ENCODE measurements around the gene NAV2.

Gene NAV2

DNA sequence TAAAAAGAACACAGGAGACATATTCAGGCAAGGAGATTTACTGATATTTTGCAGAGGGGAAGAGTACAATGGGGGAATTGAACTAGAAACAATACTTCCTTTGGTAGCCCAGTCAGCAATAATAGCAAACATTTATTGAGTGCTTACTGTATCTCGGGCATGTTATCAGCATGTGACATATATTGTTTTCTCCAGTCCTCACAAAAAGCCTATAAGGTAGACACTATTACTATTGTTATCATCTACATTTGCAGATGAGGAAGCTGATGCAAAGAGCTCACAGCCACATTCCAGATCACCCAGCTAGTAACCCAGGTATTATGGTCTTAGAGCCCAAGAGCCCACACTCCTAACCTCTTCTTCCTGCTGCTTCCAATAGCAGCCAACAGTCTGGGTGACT, 27.9 kb downstream of the NAV2 start:
- no peak for DNase-seq (ENCODE audit: low read depth, low spot score)

DNA sequence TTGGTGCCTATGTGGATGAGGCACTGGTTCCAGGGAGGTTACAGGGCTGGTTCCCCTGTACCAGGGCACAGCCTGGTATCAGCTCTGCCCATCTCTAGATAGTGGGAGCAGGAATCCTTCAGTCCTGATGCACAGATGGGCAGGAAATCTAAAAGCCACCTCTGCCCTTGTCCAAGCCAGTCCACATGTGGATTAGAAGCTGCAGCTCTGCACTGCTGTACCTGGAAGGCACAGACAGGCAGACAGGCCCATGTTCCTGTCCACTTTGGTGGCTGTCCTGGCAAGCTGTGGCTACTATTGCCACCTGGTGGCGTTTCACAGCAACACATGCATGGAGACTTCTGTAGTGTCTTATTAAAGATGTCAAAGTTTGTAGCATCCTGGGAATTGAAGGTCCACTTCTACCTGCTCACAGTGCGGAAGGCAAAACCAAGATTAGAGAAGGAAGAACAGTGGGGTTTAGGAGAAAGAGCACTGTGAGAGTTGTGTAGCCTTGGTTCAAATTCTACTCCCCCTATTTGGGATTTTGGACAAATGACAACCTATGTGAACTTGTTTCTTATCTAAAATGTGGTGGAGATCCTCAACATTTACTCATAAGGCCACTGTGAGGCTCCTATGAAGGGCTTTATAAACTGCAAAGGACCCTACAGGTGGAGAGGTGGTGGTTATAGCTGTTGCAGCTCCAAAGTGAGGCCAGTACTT, 30.1 kb downstream of the NAV2 start:
- peak; percentile 32 for DNase-seq (ENCODE audit: low read depth, low spot score)

DNA sequence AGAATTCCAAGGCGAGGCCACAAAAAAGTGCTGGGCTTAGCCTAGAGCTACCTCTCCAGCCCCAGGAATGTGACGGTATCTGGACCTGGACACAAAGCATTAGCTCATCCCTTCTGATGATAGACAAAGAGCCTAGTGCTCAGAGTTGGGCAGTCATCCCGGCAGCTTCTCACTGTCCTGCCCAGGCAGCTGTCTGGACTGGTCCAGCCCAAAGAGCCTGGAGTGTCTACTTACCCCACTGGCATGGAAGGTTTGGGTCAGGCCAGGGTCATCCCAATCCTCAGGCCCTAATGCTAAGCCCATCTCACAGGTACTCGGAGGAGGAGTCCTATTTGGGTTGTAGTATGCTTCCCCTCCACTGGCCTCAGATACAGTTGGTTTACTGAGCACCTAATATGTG, 31.0 kb downstream of the NAV2 start:
- no peak for DNase-seq (ENCODE audit: low read depth, low spot score)

DNA sequence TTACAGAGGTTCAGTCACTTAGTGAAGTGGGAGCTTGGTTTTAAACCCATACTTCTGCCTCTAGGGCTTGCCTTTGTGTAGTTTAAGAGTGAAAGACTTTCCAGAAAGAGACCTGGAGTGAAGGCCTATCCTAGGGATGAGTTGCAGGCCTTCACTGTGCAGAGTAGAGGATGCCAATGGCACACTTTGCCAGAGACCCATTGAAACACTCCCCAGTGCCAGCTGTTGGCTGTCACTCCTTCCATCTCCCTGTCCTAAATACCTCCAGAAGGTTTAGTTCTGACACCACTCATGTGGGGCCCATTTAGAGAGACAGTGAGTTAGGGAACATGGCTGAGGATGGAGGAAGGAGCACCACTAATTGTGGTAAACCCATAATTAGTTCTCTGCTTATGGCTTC, 31.5 kb downstream of the NAV2 start:
- no peak for DNase-seq (ENCODE audit: low read depth, low spot score)

DNA sequence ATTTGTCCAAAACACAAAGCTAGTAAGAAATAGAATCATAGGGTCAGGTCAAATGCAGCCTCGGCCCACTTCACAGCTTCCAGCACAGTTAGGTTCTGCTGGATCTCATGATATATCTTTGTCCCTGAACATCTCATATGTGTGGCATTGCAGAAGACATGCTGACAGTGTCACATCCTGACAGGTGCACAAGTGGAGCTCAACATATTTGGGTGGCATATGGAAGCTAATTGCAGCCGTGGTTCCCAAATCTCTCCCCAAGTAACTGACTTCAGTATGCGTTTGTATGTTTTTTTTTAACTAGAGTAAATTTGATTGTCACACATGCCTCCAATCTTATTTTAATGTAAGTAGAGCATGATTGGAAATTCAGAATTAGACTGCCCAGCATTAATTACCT, 33.4 kb downstream of the NAV2 start:
- no peak for DNase-seq (ENCODE audit: low read depth, low spot score)

DNA sequence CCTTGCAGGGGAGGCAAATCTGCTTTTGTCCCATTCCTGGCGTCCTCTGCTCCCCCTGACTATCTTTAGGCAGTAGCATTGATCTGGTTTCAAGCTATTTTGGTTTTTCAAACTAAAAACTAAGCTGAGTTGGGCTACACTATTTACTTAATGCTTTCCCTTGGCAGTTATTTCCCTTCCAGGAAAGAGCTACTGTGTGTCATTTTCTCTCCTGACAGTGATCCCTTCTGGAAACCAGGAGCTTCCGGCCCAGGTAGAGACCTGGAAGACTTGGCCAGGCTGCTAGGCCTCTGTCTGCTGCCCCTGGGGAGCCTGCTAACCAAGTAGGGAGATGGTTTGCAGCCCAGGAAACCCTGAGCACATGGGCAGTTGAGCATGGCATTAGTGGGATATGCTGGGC, 35.0 kb downstream of the NAV2 start:
- no peak for DNase-seq (ENCODE audit: low read depth, low spot score)

DNA sequence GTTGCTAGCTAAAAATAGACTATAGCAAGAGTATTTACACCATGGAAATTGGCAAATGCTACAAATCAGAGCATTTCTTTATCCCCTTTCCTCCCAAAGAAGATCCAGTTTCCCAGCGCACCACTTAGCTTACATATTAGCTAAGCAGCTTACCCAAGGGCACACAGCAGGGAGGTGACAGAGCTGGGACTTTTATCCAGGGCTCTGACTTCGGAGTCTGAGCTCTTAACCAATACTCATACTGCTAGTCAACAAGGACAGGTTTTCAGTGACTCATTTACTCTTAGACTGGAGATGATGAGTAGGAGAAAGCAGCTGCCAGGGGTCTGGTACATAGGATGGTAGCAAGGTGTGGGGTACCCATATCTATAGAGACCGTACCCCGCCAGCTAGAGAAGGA, 38.4 kb downstream of the NAV2 start:
- no peak for DNase-seq (ENCODE audit: low read depth, low spot score)

DNA sequence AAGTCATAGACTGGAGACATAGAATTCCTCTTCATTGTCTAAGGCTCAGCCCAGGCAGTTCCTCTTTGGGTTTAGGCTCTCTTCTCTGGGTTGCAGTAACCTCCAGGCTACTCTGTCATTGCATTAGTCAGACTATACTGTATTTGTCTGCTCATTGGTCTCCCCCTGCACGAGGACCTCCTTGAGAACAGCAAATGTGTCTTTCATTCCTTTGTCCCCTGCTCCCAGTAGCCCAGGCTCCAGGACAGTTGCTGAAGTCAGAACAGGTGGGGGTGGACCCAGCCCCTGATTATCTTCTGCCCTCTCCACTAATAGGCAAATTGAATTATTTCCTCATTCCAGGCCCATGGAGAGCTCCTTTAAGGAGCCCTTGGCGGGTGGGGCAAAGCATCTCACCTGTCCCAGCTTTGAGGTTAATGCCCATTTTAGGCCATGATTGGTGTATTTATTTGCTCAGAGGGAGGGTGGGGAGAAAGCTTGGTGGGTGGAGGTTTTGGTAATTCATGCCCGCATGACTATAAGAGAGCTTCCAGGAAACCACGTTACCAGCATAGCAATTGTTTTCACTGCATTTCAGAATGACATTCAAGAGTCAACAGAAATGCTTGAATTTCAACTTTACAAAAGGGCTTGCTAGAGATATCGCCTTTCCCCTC, 40.9 kb downstream of the NAV2 start:
- no peak for DNase-seq (ENCODE audit: low read depth, low spot score)

DNA sequence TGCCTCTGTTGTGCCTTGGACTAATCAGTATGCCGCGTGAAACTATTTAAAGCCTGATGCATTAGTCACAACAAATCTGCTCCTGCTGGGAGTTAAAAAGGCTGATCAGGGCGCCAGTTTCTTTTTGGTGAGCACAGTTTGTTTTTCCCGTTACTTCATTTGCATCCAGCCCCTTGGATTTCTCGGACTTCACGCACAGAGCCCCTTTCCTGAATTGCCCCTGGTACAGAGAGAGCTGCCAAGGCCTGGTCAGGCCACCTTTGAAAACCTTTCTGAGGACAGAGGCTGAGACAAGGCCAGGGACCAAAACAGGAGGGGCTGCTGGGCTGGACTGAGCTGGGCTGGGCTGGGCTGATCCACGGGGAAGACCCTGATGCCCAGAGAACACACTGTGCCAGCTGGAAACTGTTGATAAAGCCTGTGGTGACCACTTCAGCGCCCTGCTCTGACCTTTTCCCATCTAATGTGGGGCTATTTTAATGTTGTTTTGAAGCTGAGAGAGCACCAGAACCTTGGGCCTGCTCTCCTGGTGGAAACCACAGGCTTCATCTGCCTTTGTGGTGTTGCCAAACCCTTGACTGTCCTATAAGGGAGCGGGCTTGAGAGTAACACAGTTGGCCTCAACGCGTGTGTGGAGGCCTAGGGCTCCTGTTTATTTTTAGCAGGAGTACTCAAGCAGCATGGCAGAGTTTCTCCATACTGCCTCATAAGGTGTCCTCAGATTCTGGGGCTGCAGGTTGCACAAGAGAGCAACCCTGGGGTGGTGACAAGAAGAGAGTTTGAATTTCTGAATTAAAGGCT, 44.2 kb downstream of the NAV2 start:
- DNase-seq (ENCODE audit: low read depth, low spot score) = no peak

DNA sequence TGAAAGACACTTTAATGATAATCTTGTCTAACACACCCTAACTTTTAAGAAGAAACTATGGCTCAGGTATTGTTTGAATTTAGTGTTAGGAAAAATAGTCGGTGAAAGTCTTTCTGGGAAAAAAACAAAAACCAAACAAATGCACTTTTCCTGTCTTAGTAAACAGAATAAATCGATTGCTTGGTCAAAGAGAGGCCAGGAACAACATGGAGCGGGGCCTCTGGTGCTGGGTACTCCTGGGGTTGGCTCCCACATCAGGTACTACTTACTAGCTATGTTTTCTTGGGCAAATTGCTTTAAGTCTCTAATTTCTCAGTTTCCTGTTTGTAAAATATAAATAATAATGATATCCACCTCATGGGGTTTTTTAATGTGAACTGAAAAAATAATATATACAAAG, 46.8 kb downstream of the NAV2 start:
- no peak for DNase-seq (ENCODE audit: low read depth, low spot score)

DNA sequence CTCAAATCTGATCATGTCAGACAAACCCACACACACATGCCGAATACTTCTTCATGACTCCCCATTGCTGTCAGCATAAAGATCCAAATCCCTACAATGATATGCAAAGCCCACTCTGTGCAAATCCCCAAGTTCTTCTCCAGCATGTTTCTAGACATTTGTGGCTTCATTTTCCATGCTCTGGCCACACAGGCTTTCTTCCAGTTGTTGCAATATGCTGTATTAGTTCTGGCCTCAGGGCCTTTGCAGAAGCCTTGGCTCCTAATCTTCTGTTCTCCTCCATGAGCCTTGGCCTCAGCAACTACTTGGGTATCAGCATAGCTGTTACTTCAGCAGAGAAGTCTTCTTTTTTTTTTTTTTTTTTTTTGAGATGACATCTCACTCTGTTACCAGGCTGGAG, 49.6 kb downstream of the NAV2 start:
- DNase-seq (ENCODE audit: low read depth, low spot score) = no peak

DNA sequence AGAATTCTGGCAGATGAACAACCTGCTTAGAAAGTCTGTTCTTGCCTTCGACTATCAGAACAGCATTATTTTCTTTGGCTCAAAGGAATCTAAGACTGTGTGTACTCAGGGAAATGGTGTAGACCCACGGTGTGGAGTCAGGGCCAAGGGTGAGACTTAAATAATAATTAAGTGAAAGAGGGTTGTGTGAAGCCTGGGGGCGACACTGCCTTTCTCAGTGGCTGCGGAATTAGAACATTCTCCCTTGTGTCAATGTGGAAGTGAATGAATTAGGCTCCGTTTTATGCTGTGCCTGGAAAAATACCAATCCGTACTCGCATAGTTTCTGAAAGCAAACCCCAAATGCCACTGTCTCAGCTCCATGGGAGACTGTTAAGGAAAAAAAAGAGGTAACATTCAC, 50.7 kb downstream of the NAV2 start:
- no peak for DNase-seq (ENCODE audit: low read depth, low spot score)

DNA sequence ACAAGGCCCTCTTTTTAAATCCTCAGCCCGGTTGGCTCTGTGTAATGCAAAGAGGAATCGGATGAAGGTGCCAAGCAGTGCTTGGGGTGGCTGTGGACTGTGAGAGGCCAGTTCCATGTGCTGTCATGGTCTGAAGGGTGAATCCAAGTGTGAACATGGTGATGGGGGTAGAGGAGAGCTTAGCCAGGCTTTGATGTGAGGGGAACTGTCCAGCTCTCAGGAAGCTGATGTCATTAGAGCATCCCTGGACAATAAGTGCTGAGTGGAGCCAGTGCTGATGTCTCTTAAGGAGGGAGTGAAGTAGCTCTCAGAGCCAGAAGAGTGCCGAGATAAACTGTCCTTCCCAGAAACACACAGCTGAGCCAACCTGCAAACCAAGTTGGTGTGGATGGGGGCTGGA, 53.6 kb downstream of the NAV2 start:
- no peak for DNase-seq (ENCODE audit: low read depth, low spot score)

DNA sequence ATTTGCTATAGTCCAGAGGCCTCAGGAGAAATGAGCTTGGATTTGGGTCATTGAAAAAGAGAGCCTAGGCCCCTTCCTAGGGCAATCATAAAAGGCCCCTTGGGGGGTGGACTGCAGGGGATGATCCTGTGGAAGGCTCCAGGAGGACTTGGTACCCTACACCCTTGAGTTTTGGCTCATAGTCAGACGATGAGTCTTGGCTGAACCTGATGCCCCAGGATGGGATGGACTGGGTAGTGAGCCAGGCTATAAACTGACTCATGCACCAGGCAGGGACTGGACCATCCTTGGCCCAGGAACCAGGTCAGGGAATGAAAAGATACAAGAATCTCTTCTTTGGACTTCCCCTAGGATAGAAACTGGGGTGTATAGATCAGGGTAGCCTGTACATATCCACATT, 54.2 kb downstream of the NAV2 start:
- DNase-seq (ENCODE audit: low read depth, low spot score) = no peak

DNA sequence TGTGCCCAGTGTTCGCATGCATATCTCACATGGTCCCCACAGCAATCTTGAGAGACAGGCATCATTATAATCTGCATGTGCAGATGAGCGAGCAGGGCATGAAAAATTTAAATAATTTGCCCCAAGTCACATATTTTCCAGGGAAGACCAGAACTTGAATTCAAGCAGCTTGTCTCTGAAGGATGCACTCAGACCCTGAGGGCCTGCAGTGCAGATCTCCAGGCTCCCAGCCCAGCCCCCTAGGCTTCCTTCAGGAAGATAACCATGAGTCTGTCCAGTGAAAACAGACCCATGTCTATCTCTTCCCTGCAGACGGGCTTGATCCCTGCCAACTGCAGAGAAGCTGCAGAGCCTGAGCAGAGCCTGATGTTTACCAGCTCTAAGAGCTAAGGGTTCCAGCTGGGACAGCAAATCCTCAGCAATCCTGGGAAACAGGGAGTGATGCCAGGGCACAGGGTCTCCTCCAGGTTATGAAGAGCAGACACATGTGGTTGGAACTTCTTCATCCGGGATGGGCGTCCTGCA, 55.1 kb downstream of the NAV2 start:
- no peak for DNase-seq (ENCODE audit: low read depth, low spot score)

DNA sequence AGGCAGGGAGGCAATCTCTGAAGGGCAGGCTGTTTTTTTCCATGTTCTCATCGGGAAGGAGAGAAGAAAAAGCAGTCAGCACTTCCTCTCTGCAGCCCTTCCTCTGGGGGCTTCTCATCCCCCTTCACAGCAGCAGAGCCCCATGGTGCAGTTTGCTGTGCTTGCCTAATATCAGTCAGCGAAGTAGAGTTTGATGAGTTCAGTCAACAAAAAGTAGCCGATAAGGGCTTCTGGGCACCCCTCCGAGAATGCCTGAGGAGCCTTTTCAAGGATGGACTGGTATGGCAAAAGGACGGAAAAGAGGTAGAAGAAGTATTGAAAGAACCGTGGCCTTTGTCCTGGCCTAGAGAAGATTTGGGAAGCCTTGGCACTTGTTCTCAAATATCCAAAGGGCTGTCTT, 55.6 kb downstream of the NAV2 start:
- DNase-seq (ENCODE audit: low read depth, low spot score) = no peak

DNA sequence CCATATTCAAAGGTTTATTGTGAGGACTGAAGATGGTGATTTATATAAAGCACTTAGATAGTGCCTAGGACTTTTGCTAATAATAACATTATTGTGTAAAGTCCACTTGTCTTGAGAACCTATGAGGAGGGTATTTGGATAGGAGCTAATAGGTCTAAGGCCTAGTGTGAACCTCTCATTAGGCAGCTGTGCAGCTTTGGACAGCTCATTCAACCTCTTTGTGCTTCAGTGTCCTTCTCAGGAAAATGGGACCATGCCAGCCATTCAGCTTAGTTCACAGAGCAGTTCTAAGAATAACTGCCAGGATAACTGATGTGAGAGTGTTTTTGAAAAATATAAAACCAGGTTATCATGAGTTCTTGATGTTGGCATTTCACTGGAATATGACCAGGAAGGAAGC, 56.2 kb downstream of the NAV2 start:
- DNase-seq (ENCODE audit: low read depth, low spot score) = no peak

DNA sequence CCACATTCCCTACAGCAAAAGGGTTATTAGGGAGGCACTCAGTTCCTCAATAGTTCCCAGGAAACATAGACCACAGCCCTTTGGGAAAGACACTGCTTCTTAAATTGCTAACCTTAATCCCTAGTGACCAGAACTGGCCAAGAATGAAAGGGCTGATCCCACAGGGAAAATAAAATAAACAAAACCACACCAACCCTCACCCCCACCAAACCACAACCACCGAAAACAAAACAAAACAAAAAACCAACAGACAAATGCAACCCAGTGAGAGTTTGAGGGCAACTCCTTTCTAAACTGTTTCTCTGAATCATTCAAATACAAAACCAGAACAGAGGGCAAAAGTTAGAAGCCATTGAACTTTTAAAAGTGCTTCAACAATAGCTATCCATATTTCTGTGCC, 57.2 kb downstream of the NAV2 start:
- no peak for DNase-seq (ENCODE audit: low read depth, low spot score)

DNA sequence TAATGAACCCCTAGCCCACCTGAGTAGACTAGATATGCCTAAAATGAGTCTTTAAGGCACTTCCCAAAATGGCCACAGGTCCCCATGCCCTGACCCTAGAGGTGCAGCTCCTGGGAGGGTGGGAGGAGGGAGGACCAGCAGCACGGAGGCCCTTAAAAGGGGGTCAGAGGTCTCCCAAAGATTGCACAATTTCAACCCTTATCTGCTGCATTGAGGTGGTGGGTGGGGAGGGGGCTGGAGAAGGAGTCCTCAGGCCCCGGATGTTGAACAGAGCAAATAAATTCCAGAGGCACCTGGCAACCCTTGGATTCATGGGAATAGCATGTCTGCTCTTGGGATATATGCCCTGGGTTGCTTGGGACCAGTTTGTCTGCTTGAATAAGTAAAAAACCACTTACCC, 57.6 kb downstream of the NAV2 start:
- no peak for DNase-seq (ENCODE audit: low read depth, low spot score)

DNA sequence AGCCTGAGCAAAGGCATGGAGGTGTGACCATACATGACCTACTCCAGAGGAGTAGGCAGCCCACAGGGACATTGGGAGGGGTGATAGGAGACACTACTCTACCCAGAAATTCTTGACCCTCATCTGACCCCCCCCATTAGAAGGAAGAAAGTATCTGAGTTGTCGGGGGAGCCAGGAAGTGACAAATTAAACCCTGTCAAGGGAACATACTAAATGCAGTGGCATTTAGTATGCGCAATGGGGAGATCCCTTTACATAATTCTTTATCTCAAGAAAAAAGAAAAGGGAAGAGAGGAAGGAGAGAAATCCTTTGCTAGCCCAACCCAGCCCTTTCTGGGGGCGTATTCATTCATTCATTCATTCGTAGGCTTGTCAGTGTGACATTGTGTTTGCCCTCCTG, 58.8 kb downstream of the NAV2 start:
- DNase-seq (ENCODE audit: low read depth, low spot score) = no peak

DNA sequence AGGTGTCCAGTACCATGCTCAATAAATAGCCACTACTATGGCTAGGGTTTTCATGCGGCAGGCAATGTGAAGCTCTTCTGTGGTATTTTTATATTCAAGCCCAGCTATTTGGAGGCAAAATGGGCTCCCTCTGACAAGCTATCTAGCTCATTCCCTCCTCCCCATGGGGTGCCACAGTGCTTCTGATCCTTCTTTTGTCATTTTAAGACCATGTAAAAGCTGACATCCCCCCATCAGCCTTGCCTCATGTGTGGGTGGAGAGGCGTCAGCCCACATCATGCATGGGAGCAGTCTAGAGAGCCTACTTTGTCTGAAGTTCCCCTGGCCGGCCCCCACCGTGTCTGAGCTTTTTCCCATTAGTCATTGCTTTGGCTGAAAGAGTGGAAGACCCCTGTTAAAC, 59.8 kb downstream of the NAV2 start:
- DNase-seq (ENCODE audit: low read depth, low spot score) = no peak

DNA sequence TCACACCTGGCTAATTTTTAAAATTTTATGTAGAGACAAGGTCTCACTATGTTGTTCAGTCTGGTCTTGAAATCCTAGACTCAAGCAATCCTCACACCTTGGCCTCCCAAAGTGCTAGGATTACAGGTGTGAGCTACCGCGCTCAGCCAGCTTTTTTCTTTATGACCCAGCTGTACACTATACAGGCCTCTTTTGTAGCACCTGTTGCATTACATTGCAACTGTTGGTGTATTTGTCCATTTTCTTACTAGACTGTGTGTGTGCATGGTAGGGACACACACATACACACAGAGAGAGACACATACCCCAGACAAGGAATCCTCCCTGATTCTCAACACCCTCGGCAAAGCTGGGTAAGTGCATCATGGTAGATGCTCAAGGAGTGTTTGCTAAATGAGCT, 61.7 kb downstream of the NAV2 start:
- DNase-seq (ENCODE audit: low read depth, low spot score) = no peak

Measured in activated CD4-positive, CD25-positive, alpha-beta regulatory T cell treated with anti-CD3 and anti-CD28 coated beads, Interleukin-2, amount 50 U/mL, for 16 hours (primary cell).